Measurements from ENCODE around the gene TIRAP.

DNA sequence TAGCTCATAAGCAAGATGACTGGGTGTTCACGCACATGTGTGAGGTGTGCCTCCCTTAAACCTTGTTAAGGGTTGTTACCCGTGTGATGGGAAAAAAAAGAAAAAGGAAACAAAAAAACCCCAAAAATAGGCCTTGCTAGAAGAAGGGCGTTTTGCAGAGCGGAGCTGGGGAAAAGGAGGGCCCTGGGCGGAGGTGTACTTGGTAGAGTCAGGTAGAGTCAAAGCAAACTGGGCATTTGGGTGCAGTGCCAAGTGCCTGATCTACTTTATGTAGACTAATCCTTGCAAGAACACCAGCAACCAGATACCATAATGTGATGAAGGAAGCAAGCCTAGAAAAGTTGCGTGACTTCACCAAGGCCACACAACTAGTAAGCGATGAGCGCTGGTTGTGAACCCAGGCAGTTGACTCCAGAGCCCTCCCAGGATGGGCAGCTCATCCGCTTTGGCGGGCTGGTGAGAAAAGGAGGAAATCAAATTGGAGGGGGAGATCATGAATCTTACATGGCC is 1.2 kb upstream of the TIRAP start:
- TF ChIP-seq SP1 (CRISPR knock-in tag; conservative IDR thresholded peaks at IDR 0.05) = no peak
- TF ChIP-seq ZNF121 (CRISPR knock-in tag; IDR thresholded peaks at IDR 0.05) = no peak
- TF ChIP-seq, protein P1, sequence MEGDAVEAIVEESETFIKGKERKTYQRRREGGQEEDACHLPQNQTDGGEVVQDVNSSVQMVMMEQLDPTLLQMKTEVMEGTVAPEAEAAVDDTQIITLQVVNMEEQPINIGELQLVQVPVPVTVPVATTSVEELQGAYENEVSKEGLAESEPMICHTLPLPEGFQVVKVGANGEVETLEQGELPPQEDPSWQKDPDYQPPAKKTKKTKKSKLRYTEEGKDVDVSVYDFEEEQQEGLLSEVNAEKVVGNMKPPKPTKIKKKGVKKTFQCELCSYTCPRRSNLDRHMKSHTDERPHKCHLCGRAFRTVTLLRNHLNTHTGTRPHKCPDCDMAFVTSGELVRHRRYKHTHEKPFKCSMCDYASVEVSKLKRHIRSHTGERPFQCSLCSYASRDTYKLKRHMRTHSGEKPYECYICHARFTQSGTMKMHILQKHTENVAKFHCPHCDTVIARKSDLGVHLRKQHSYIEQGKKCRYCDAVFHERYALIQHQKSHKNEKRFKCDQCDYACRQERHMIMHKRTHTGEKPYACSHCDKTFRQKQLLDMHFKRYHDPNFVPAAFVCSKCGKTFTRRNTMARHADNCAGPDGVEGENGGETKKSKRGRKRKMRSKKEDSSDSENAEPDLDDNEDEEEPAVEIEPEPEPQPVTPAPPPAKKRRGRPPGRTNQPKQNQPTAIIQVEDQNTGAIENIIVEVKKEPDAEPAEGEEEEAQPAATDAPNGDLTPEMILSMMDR (IDR thresholded peaks at IDR 0.05) = no peak
- TF ChIP-seq FOXP1 (CRISPR knock-in tag; IDR thresholded peaks at IDR 0.05; ENCODE audit: borderline replicate concordance) = no peak
- TF ChIP-seq, protein P2, sequence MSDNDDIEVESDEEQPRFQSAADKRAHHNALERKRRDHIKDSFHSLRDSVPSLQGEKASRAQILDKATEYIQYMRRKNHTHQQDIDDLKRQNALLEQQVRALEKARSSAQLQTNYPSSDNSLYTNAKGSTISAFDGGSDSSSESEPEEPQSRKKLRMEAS (CRISPR knock-in tag; IDR thresholded peaks at IDR 0.05) = no peak
- TF ChIP-seq, protein P3, sequence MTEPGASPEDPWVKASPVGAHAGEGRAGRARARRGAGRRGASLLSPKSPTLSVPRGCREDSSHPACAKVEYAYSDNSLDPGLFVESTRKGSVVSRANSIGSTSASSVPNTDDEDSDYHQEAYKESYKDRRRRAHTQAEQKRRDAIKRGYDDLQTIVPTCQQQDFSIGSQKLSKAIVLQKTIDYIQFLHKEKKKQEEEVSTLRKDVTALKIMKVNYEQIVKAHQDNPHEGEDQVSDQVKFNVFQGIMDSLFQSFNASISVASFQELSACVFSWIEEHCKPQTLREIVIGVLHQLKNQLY (CRISPR knock-in tag; IDR thresholded peaks at IDR 0.05) = no peak

Data from WTC11 (cell line).